Measurements from ENCODE around the gene LPGAT1. TPM values are rescaled to one million over a fixed set of nuclear protein-coding genes. Genes with fewer than 3 reads are reported as not detected.

The LPGAT1 gene
- total RNA-seq, 2 donors from 2014 or later: 15.4 to 18.7 TPM

GRCh38 chr1:211756471-211757020, 74.0 kb downstream of the LPGAT1 start:
- ATAC-seq (replicated peaks): no peak
- no peaks in the 10 kb centered on the region for H3K27me3 Mint-ChIP-seq
- no peak overlapping the region for H3K4me3 Mint-ChIP-seq
- no peaks in the 10 kb centered on the region for H3K4me1 Mint-ChIP-seq
- peaks cover 23% of the 10 kb centered on the region for H3K36me3 Mint-ChIP-seq (ENCODE audit: low read depth)
- H3K9me3 Mint-ChIP-seq: no peaks in the 10 kb centered on the region
- H3K27ac Mint-ChIP-seq: no peak overlapping the region

DNA sequence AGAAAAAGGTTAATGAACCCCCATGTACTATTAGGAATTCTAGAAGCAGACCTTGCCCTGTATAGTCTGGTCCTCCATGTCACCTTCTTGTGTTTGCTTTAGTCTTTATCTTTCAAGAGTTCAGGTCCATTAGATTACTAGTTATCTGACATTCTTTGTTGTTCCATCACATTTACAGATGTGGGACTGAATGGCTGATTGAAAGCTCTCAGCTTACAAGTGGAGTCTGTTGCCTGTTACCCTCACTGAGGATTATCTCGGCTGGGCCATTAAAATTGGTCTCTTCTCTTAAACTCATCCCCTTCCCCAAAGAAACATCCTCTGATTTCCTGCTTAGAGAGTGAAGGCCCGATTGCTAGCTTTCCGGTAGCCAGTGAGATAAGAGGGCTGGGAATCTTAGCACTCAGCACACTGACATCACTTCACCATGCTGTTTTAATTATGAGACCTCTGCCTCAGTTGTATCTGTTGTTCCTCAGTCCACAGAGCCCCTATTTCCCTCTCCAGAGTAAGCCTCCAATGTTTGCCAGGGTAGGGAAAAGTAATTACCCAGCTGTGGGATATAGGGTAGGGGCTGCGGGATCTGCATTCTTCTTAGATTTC, 76.8 kb downstream of the LPGAT1 start:
- no peaks in the 10 kb centered on the region for H3K9me3 Mint-ChIP-seq
- no peak for ATAC-seq (replicated peaks)
- H3K4me3 Mint-ChIP-seq: no peak overlapping the region
- peaks cover 43% of the 10 kb centered on the region for H3K36me3 Mint-ChIP-seq (ENCODE audit: low read depth)
- H3K4me1 Mint-ChIP-seq: peaks cover 4% of the 10 kb centered on the region
- no peak overlapping the region for H3K27ac Mint-ChIP-seq
- H3K27me3 Mint-ChIP-seq: no peaks in the 10 kb centered on the region

DNA sequence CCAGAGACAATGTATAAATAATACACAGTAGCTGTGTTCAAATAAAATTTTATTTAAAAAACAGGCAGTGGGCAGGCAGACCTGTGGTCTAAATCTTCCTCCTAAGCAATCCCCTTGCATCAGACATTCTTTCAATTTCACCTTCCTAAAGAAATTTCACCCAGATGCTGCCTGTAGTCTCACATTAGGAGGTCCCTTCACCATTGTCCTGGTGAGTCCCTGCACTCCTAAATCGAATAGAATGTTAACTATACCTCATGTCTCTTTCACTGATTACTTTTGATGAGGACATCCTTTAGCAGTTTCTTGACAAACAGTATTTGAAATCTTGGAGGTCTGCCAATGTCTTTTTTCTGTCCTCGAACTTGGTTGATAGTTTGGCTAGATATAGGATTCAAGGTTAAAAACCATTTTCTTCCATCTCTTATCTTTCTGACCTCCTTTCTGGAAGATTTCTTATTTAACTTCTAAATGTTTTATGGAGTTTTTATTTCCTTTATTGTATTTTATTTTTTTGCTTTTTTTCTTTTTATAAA, 77.5 kb downstream of the LPGAT1 start:
- Mint-ChIP-seq H3K4me1 (peaks cover 4% of the 10 kb centered on the region), H3K9me3 (no peaks in the 10 kb centered on the region), H3K27me3 (no peaks in the 10 kb centered on the region), H3K4me3 (no peak overlapping the region), H3K27ac (peak overlapping the region; percentile 18), H3K36me3 (ENCODE audit: low read depth) (peaks cover 44% of the 10 kb centered on the region)
- ATAC-seq (replicated peaks): no peak

DNA sequence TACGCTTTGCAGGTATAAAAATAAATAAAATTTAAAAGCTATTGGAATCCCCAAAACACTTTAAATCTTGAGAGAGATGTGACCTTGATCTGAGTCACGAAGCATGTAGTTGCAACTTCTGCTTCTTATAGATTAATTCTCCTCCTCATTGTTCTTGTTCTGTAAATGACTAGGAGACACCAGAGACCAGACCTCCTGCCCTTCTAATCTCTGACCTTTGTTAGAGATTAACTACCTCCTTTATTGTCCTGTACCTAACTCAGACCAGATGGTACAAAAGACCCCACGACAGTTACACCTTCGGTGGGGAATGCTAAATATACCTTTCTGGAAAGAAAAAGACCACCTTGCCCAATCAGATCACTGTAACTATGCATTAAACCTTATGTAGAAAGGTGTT, 78.2 kb downstream of the LPGAT1 start:
- Mint-ChIP-seq H3K4me1 (peaks cover 4% of the 10 kb centered on the region), H3K36me3 (ENCODE audit: low read depth) (peaks cover 44% of the 10 kb centered on the region), H3K27ac (peak overlapping the region; percentile 18), H3K4me3 (no peak overlapping the region), H3K9me3 (no peaks in the 10 kb centered on the region), H3K27me3 (no peaks in the 10 kb centered on the region)
- no peak for ATAC-seq (replicated peaks)

DNA sequence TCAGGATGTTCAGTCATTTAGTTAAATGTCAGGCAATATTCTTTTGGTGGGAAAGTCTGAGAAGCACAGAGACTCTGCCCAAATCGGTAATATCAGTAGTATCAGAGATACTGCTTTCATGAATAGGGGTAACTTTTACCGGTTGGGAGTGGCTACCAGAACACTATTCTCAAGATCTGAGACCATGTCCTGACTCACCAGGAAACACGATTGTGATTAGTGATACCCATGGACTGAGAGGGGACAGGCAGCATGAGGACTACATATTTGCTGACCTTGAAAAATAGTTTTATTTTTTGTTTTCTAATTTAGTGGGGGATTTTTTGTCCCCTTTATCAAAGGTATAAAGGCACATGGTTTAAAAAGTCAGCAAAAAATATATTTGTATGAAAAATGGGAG, 79.1 kb downstream of the LPGAT1 start:
- Mint-ChIP-seq H3K27ac (peak overlapping the region; percentile 43), H3K36me3 (ENCODE audit: low read depth) (peaks cover 51% of the 10 kb centered on the region), H3K27me3 (no peaks in the 10 kb centered on the region), H3K4me1 (peaks cover 4% of the 10 kb centered on the region), H3K4me3 (no peak overlapping the region), H3K9me3 (no peaks in the 10 kb centered on the region)
- peak; percentile 39 for ATAC-seq (replicated peaks)

GRCh38 chr1:211750599-211750998, 80.0 kb downstream of the LPGAT1 start:
- Mint-ChIP-seq H3K4me3 (no peak overlapping the region), H3K9me3 (no peaks in the 10 kb centered on the region), H3K27me3 (no peaks in the 10 kb centered on the region), H3K27ac (no peak overlapping the region), H3K36me3 (ENCODE audit: low read depth) (peaks cover 58% of the 10 kb centered on the region), H3K4me1 (peaks cover 4% of the 10 kb centered on the region)
- ATAC-seq (replicated peaks): no peak

DNA sequence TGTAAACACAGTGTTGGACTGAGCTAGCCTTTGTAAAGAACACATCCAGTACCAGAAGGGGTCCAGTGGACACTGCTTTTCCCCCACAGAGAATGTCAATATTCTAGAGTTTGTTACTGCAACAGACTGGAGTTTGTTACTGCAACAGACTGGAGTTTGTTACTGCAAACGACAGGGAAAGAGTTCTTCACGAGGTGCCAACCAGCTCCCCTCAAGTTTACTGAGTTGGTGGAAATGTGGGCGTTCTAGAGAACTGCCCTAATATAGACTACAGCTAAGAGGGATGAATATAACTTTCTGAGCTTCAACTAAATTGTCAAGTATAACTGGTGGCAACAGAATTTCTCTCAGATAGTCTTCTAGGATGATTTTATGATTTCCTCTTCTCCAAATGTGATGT, 81.3 kb downstream of the LPGAT1 start:
- no peak overlapping the region for H3K27ac Mint-ChIP-seq
- H3K4me3 Mint-ChIP-seq: no peak overlapping the region
- ATAC-seq (replicated peaks): no peak
- H3K36me3 Mint-ChIP-seq (ENCODE audit: low read depth): peaks cover 58% of the 10 kb centered on the region
- H3K4me1 Mint-ChIP-seq: peaks cover 4% of the 10 kb centered on the region
- no peaks in the 10 kb centered on the region for H3K9me3 Mint-ChIP-seq
- no peaks in the 10 kb centered on the region for H3K27me3 Mint-ChIP-seq

- no peak for ATAC-seq (replicated peaks)
Observed at GRCh38 chr1:211748810-211749209, 81.8 kb downstream of the LPGAT1 start.

DNA sequence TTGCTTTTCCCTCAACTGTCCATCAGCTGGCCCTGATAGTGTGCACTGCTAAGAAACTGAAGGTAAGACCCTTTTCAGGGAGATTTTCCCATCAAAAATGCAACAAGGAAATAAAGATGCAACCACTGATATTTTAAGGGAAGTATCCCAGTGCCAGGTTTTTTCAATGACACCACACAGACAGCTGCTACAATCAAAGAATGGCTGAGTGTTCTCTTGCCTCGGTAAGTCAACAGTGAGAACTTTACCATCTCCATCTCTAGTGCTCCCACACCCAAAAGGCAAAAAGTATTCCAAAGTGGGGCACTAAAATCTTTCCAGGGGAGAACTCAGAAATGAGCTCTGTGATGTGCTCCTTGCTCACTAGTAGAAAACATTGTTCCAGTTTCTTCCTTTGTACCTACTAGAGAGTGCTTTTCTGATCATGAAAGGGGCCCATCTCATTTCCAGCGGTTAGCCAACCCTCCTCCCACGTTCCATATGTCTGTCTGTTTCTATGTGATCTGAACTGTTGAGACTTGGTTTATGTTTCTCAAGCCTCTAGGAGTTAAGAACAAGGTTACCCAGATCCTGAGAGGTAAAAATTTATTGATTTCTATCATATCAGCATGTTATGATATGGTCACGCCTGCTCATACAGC, 87.6 kb downstream of the LPGAT1 start:
- peak; percentile 55 for ATAC-seq (replicated peaks)
- Mint-ChIP-seq H3K36me3 (ENCODE audit: low read depth) (peaks cover 23% of the 10 kb centered on the region), H3K27me3 (no peaks in the 10 kb centered on the region), H3K4me1 (peaks cover 20% of the 10 kb centered on the region), H3K27ac (no peak overlapping the region), H3K4me3 (no peak overlapping the region), H3K9me3 (no peaks in the 10 kb centered on the region)

More at GRCh38 chr1:211748810-211749209, 81.8 kb downstream of the LPGAT1 start:
- Mint-ChIP-seq H3K4me1 (peaks cover 4% of the 10 kb centered on the region), H3K36me3 (ENCODE audit: low read depth) (peaks cover 58% of the 10 kb centered on the region), H3K27me3 (no peaks in the 10 kb centered on the region), H3K27ac (no peak overlapping the region), H3K4me3 (no peak overlapping the region), H3K9me3 (no peaks in the 10 kb centered on the region)

- Mint-ChIP-seq H3K27ac (no peak overlapping the region), H3K9me3 (no peaks in the 10 kb centered on the region), H3K36me3 (ENCODE audit: low read depth) (peaks cover 15% of the 10 kb centered on the region), H3K4me1 (peaks cover 20% of the 10 kb centered on the region), H3K27me3 (no peaks in the 10 kb centered on the region), H3K4me3 (no peak overlapping the region)
- ATAC-seq (replicated peaks): no peak
Observed at GRCh38 chr1:211742272-211742671, 88.3 kb downstream of the LPGAT1 start.

- H3K27ac Mint-ChIP-seq: no peak overlapping the region
Observed at GRCh38 chr1:211741788-211742187, 88.8 kb downstream of the LPGAT1 start.

GRCh38 chr1:211741116-211741515, 89.4 kb downstream of the LPGAT1 start:
- Mint-ChIP-seq H3K27me3 (no peaks in the 10 kb centered on the region), H3K36me3 (ENCODE audit: low read depth) (peaks cover 4% of the 10 kb centered on the region), H3K4me3 (no peak overlapping the region), H3K27ac (no peak overlapping the region), H3K9me3 (no peaks in the 10 kb centered on the region), H3K4me1 (peaks cover 20% of the 10 kb centered on the region)
- ATAC-seq (replicated peaks): no peak

More at GRCh38 chr1:211741788-211742187, 88.8 kb downstream of the LPGAT1 start:
- ATAC-seq (replicated peaks): no peak
- H3K4me1 Mint-ChIP-seq: peaks cover 20% of the 10 kb centered on the region
- H3K4me3 Mint-ChIP-seq: no peak overlapping the region
- no peaks in the 10 kb centered on the region for H3K9me3 Mint-ChIP-seq
- no peaks in the 10 kb centered on the region for H3K27me3 Mint-ChIP-seq
- H3K36me3 Mint-ChIP-seq (ENCODE audit: low read depth): peaks cover 11% of the 10 kb centered on the region

GRCh38 chr1:211739671-211740411, 90.7 kb downstream of the LPGAT1 start:
- Mint-ChIP-seq H3K4me3 (peak overlapping the region; percentile 20), H3K4me1 (peaks cover 26% of the 10 kb centered on the region), H3K36me3 (ENCODE audit: low read depth) (no peaks in the 10 kb centered on the region), H3K27me3 (peaks cover 8% of the 10 kb centered on the region), H3K9me3 (no peaks in the 10 kb centered on the region), H3K27ac (peak overlapping the region; percentile 46)
- ATAC-seq (replicated peaks): peak; percentile 28

GRCh38 chr1:211738691-211739301, 91.8 kb downstream of the LPGAT1 start:
- H3K36me3 Mint-ChIP-seq (ENCODE audit: low read depth): no peaks in the 10 kb centered on the region
- H3K27me3 Mint-ChIP-seq: peaks cover 8% of the 10 kb centered on the region
- H3K4me1 Mint-ChIP-seq: peaks cover 26% of the 10 kb centered on the region
- no peaks in the 10 kb centered on the region for H3K9me3 Mint-ChIP-seq
- H3K27ac Mint-ChIP-seq: peak overlapping the region; percentile 46
- ATAC-seq (replicated peaks): peak; percentile 60
- peak overlapping the region; percentile 20 for H3K4me3 Mint-ChIP-seq

Measured in activated T-helper 17 cell treated with anti-CD3 and anti-CD28 coated beads, Interleukin-2, amount 50 U/mL, for 72 hours (primary cell).